ENCODE measurements around the gene OR10G3. TPM values are rescaled to one million over a fixed set of nuclear protein-coding genes. Genes with fewer than 3 reads are reported as not detected.
A peak's percentile ranks its signal among the peaks of the same experiment; 100 is the strongest.

The OR10G3 gene
- total and polyA plus RNA-seq, 2 of the 13 experiments (the other 11 are each of a cell fraction or from before 2014, with no cell fraction given): not detected

DNA sequence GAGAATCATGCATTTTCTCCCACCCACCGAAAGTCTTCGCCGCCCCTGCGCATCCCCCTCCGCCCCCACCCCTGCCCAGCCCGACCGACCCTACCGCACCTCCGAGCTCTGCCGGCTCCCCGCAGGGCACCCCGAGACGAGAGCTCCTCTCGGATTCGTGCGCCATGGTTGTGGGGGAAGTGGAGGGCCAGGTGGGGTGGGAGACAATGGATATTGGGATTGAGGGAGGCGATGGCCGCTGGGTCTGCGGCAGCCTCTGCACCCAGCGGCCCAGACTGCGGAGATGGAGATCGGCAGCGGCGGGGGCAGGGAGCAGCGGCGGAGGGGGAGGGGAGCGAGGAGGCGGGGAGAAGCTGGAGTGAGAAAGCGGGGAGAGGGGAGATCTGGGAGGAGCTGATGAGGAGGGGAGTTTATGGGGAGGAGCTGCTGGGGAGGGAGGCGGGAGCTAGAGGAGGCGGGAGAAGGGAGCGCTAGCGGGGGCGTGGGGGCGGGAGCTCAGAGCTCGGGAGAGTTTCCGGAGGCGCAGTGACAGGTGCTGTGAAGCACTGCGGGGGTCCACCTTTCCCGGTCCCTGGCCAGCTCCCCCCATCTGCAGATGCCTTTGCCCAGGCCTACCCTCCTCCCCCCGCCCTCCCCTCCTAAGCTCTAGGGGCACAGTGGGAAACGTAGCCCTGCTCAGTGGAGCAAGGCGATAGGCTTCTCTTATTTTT lies 53.8 kb downstream of the OR10G3 start, which contains the start of gene SALL2 (continued):
- TF ChIP-seq, protein P1, sequence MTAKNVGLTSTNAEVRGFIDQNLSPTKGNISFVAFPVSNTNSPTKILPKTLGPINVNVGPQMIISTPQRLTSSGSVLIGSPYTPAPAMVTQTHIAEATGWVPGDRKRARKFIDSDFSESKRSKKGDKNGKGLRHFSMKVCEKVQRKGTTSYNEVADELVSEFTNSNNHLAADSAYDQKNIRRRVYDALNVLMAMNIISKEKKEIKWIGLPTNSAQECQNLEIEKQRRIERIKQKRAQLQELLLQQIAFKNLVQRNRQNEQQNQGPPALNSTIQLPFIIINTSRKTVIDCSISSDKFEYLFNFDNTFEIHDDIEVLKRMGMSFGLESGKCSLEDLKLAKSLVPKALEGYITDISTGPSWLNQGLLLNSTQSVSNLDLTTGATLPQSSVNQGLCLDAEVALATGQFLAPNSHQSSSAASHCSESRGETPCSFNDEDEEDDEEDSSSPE (CRISPR knock-in tag; IDR thresholded peaks at IDR 0.05): peak; percentile 60
- TF ChIP-seq ETV6 (CRISPR knock-in tag; conservative IDR thresholded peaks at IDR 0.05): no peak
- TF ChIP-seq, protein P2, sequence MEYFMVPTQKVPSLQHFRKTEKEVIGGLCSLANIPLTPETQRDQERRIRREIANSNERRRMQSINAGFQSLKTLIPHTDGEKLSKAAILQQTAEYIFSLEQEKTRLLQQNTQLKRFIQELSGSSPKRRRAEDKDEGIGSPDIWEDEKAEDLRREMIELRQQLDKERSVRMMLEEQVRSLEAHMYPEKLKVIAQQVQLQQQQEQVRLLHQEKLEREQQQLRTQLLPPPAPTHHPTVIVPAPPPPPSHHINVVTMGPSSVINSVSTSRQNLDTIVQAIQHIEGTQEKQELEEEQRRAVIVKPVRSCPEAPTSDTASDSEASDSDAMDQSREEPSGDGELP (IDR thresholded peaks at IDR 0.05; ENCODE audit: borderline replicate concordance, low read depth): peak; percentile 10; the same call in 1 of the 2 replicates
- no peak for TF ChIP-seq TEAD3 (CRISPR knock-in tag; optimal IDR thresholded peaks at IDR 0.05; ENCODE audit: borderline replicate concordance)
- TF ChIP-seq KLF16 (CRISPR knock-in tag; IDR thresholded peaks at IDR 0.05): 0 out of 4 replicates have a peak, but pooled peaks of 1 of the 2 experiments have one; percentile 48
- TF ChIP-seq MEIS2 (CRISPR knock-in tag; IDR thresholded peaks at IDR 0.05): peak; percentile 86
- no peak for TF ChIP-seq ZNF17 (CRISPR knock-in tag; IDR thresholded peaks at IDR 0.05)
- TF ChIP-seq, protein P3, sequence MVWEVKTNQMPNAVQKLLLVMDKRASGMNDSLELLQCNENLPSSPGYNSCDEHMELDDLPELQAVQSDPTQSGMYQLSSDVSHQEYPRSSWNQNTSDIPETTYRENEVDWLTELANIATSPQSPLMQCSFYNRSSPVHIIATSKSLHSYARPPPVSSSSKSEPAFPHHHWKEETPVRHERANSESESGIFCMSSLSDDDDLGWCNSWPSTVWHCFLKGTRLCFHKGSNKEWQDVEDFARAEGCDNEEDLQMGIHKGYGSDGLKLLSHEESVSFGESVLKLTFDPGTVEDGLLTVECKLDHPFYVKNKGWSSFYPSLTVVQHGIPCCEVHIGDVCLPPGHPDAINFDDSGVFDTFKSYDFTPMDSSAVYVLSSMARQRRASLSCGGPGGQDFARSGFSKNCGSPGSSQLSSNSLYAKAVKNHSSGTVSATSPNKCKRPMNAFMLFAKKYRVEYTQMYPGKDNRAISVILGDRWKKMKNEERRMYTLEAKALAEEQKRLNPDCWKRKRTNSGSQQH (CRISPR knock-in tag; IDR thresholded peaks at IDR 0.05; ENCODE audit: low read depth): no peak
- TF ChIP-seq MED8 (CRISPR knock-in tag; IDR thresholded peaks at IDR 0.05; ENCODE audit: insufficient replicate concordance): no peak
- TF ChIP-seq PAWR (CRISPR knock-in tag; IDR thresholded peaks at IDR 0.05; ENCODE audit: borderline replicate concordance): no peak
- peak; percentile 46; the same call in 1 of the 2 replicates for TF ChIP-seq HDAC1 (CRISPR knock-in tag; IDR thresholded peaks at IDR 0.05)
- TF ChIP-seq, protein P4, sequence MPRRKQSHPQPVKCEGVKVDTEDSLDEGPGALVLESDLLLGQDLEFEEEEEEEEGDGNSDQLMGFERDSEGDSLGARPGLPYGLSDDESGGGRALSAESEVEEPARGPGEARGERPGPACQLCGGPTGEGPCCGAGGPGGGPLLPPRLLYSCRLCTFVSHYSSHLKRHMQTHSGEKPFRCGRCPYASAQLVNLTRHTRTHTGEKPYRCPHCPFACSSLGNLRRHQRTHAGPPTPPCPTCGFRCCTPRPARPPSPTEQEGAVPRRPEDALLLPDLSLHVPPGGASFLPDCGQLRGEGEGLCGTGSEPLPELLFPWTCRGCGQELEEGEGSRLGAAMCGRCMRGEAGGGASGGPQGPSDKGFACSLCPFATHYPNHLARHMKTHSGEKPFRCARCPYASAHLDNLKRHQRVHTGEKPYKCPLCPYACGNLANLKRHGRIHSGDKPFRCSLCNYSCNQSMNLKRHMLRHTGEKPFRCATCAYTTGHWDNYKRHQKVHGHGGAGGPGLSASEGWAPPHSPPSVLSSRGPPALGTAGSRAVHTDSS (CRISPR knock-in tag; conservative IDR thresholded peaks at IDR 0.05): no peak
- no peak for TF ChIP-seq ZFP82 (CRISPR knock-in tag; IDR thresholded peaks at IDR 0.05; ENCODE audit: borderline replicate concordance)
- TF ChIP-seq NFKB2 (CRISPR knock-in tag; IDR thresholded peaks at IDR 0.05; ENCODE audit: borderline replicate concordance): peak; percentile 50; the same call in 1 of the 2 replicates
- TF ChIP-seq ZFP41 (CRISPR knock-in tag; IDR thresholded peaks at IDR 0.05; ENCODE audit: borderline replicate concordance): no peak
- no peak for TF ChIP-seq CBX2 (IDR thresholded peaks at IDR 0.05; ENCODE audit: low read depth, low read length)
- no peak for TF ChIP-seq CBX2 (CRISPR knock-in tag; IDR thresholded peaks at IDR 0.05; ENCODE audit: low read depth)
- TF ChIP-seq TAF1 (CRISPR knock-in tag; IDR thresholded peaks at IDR 0.05): no peak; the same call in 1 of the 2 replicates
- TF ChIP-seq, protein P5, sequence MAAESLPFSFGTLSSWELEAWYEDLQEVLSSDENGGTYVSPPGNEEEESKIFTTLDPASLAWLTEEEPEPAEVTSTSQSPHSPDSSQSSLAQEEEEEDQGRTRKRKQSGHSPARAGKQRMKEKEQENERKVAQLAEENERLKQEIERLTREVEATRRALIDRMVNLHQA (CRISPR knock-in tag; IDR thresholded peaks at IDR 0.05): no peak
- no peak for TF ChIP-seq AHR (CRISPR knock-in tag; IDR thresholded peaks at IDR 0.05)
- no peak for TF ChIP-seq ZFP37 (CRISPR knock-in tag; IDR thresholded peaks at IDR 0.05; ENCODE audit: borderline replicate concordance)
- no peak for TF ChIP-seq ZBTB3 (CRISPR knock-in tag; IDR thresholded peaks at IDR 0.05; ENCODE audit: borderline replicate concordance, low read depth)
- TF ChIP-seq, protein P6, sequence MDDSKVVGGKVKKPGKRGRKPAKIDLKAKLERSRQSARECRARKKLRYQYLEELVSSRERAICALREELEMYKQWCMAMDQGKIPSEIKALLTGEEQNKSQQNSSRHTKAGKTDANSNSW (CRISPR knock-in tag; IDR thresholded peaks at IDR 0.05; ENCODE audit: borderline replicate concordance): no peak

All from HepG2 (cell line).